GDM1 (cell line): ENCODE measurements around the gene THRB.

Experiments used
- DNase-seq: peaks from one replicate; lab custom pipeline; 2025; lab: John Stamatoyannopoulos, UW

The THRB gene

GRCh38 chr3:24180616-24181015 is 314.0 kb downstream of the THRB start:
- no peak for DNase-seq

- no peak for DNase-seq
Observed at GRCh38 chr3:24177201-24177600, 317.4 kb downstream of the THRB start.

DNA sequence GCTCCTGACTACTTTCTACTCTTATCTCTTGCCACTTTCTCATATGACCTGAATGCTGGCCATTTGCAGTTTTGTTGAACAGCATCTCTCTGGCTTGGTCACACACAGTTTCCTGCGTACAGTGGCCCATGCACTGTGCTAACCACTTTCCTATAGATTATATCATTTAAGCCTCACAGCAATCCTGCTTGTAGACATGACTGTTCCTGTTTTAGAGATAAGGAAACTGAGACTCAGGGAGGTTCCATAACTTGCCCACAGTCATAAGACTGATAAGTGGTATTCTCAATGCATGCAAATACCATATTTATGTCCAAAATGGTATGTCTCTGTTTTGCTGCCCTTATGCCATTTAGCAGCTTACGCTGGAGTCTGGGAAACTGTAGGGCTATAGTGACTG is 320.0 kb downstream of the THRB start:
- no peak for DNase-seq

DNA sequence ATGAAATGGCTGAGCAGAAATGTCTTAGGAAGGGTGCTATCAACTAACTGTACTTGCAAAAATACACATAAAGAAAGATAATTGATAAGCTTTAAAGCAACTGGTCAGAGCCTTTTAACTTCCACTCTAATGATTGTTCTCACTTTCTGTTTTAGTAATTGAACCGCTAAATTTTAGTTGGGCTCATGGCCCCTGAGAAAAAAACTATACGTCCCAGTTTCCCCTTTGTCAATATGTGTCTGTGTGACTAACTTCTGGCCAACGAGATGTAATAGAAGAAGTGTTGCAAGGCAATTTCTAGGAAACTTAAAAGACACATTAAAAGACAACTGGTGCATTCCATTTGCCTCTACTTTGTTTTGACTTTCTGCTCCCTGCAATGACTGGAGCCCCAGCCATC is 325.7 kb downstream of the THRB start:
- no peak for DNase-seq

GRCh38 chr3:24167429-24167828 is 327.2 kb downstream of the THRB start:
- no peak for DNase-seq

DNA sequence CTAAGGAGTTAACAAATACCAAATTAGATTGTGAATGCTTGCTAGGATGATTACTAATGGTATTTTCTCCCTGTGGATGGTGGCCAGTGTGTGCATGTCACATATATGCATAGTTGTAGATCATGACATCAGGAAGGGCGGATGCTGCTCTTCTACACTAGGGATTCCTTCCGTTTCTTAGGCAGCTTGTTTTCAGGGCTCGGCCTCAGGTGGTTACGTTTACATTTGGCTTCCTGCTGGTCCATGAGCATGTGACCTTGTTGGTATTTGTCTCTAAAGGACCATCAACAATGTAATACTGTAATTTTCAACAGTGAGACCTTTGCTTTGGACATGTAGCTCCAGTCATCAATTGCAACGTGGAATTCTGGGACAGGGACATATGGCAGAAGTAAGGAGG is 328.1 kb downstream of the THRB start:
- no peak for DNase-seq

- no peak for DNase-seq
Observed at GRCh38 chr3:24165603-24165982, 329.1 kb downstream of the THRB start.

DNA sequence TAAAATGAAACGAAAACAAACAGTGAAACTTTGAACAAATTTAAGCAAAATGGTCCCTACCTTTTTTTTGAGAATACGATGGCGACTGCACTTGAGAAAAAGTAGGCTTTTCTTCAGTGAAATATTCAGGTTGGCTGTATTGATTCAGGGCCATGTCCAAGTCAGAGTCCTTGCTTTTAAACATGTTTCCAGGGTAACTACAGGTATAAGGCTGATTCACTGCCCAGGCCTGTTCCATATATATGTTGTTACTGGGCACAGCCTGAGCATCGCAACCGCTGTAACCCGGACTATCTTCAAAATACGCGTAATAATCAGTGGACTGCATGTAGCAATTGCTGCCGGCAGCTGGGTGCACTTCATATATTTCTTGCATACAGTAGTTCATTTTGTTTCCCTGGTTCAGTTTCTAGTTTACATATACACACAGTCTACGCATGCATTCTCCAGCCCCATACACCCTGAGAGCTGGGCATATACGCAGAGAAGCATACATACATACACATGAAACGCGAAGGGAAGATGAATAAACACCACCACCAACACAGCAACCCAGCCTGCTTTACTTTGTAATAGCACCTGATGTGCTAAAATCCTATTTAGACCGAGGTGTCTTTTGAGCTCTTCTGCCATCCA is 329.6 kb downstream of the THRB start:
- DNase-seq = no peak

GRCh38 chr3:24162929-24163328 is 331.7 kb downstream of the THRB start:
- no peak for DNase-seq

- no peak for DNase-seq
Observed at GRCh38 chr3:24161841-24162240, 332.8 kb downstream of the THRB start.

GRCh38 chr3:24160424-24161095 is 334.1 kb downstream of the THRB start:
- no peak for DNase-seq

DNA sequence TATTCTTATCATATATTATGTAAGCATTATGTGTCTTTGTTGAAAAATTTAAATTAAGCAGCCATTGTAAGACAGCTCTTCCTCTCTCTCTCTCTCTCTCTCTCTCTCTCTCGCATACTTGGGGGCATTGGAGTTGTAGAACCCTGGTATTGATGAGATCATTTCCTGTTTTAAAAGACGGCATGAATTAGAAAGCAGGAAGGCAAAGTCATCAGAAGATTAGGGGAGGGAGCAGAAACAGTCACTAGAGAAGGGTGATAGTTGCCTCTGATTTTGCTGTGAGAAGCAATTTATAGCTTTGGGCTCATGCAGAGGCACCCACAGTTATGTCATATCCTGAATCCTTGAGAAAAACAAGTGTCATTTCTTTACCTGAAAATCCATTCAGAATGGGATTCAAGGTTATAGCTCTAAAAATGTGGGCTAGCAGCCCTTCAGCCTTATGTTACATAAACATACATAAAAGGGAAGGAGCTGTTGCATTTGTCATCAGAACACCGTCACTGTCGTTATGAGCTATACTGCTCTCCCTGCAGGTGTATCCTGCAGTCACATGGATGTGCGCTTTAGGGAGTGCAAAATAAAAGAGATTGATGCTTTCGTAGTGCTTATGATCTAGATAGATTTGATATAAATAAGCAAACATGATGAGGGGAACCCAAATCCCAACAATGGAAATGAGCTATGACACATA is 335.7 kb downstream of the THRB start:
- no peak for DNase-seq

GRCh38 chr3:24157106-24157505 is 337.5 kb downstream of the THRB start:
- DNase-seq = no peak

- DNase-seq = no peak
Observed at GRCh38 chr3:24156466-24156865, 338.2 kb downstream of the THRB start.

GRCh38 chr3:24155276-24155675 is 339.4 kb downstream of the THRB start:
- DNase-seq = no peak

- no peak for DNase-seq
Observed at GRCh38 chr3:24154781-24155180, 339.9 kb downstream of the THRB start.

DNA sequence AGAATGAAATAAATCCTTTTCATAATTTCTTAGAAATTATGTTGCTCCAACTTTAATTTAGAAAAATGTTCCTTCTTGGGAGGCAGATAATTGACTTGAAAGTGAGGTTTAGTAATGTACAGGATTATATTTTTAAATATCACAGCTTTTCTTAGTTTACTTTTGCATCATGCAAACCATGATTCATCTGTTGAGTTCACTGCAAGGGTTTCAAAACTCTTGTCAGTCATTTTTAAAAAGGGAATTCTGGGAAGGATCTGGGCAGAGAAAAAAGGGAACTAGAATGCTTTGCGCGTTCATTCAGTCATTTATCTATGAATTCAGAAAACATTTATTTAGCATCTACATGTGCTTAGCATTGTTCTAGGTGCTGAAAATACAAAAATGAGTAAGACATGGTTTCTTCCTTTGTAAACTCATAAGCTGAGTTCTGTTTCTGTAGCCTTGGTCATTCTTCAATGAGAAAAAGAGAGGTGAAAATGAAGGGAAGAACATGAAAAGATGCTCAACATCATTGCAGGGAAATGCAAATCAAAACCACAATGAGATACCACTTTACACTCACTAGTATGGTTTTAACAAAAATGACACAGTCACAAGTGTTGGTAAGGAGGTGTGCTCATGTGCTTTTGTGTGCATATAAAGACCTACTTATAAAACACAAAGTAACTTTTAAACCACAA is 340.5 kb downstream of the THRB start:
- DNase-seq = no peak

DNA sequence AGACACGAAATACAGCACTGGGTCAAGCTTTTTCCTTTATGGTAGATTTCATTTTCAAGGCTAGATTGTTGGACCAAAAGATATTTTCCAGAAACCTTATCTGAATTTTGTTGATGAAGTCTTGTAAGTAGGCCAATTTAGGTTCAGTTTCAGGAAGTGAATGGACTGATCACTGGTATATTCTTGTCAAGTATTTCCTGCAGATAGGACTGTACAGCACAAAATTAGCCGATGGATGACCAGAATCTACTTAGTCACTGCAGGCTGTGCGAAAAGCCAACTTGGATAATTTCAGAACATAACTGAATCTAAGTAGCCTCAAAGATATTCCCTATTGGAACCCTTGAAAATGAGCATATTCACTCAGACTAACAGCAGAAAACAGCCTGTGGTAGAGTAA is 343.1 kb downstream of the THRB start:
- no peak for DNase-seq

DNA sequence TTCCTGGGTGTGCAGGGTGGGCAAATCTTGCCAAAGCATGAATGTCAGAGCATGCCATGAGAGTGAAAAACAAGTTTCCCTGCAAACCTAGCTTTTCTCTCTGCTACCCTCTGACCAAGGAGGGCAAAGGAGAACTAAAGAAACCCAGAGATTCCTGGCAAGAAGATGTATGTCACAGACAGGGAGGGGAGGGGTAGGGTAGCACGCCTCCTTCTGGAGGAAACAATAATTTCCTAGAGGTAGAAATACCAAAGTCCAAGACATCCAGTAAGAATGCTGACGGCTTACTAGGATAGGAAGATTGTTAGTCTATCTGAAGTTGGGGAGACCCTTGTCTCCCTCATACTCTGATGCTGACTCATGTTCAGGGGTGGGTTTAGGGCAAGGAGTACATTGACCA is 345.6 kb downstream of the THRB start:
- no peak for DNase-seq

DNA sequence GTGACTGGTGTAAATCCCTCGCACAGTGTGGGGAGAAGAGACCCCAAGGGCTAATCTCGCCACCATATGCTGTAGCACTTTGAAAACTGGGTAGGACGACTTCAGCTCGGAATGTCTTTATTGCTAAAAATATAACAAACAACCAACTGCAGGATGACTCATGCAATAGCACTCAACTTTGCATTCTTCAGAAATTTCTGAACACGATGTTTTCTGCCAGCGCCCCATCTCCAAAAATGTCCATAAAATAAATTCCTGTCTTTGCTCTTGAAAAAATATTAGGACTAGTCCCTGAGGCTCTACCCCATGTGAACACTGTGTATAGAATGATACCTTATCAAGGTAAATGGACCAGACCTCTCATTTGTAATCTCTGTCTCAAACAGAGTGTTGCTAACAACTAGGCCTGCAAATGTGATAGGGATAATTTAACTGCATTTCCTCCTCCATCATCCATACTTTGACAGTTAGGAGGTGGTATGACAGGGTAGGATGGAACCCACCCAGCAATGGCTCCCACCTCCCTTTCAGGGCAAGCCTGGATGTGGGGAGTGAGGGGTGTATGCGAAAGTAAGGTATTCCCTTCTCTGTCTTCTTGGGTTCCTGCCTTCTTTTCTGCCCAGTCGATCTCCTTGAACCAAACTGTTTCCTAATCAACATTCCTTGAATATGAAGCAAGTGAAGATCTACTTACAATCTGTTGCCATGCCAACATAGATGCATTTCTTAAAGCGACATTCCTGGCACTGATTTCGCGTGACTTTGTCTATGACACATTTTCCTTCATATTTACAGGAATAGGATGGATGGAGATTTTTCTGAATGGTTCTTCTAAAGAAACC is 348.4 kb downstream of the THRB start:
- no peak for DNase-seq

- DNase-seq = no peak
Observed at GRCh38 chr3:24145481-24145880, 349.2 kb downstream of the THRB start.

- DNase-seq = no peak
Observed at GRCh38 chr3:24142127-24142526, 352.5 kb downstream of the THRB start.
